GM20000 (cell line): ENCODE data around the gene SLC2A1.
"Not testable (repeated sequence)": the region's sequence is repeated elsewhere in the genome, so short reads cannot be mapped to it uniquely, and the experiment has no call there.

ENCODE experiments used
- DNase-seq: peaks from one replicate; pipeline ENCODE4 v3.0.0; 2012; ENCODE audit warnings: low spot score
- TF ChIP-seq, protein P1 (sequence below): IDR thresholded peaks from 2 replicates; pipeline ENCODE4 v1.5.1; 2012; ENCODE audit warnings: mild to moderate bottlenecking, control low read depth; ENCODE audit errors: extremely low read depth, missing control alignments

Gene SLC2A1

DNA sequence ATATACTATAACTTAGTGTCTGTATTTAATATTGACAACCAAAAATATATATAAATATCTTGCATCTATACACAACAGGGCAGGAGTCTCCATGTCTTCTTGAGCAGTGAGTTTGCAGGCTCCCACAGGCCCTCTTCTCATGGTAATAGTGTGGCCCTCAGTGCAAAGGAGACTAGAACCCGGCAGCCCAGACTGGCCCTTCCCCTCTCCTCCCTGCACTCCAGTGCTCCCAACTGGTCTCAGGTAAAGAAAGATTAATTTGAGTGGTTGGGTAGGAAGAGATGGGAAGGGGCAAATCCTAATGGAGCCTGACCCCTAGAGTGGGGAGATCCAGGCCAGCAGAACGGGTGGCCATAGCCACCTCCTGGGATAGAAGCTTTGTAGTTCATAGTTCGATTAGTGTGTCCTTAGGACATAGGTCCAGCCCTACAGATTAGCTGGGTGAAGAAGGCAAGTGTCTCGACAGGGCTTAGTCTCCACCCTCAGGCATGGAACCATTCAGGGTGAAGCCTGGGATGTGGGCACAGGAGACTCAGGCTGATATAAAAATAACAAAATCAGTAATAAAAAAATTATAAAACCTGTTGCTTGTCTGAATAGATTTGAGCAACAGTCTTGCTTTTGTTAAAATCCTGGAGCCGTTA, 32.3 kb downstream of the SLC2A1 start:
- DNase-seq = no peak
- TF ChIP-seq, protein P1, sequence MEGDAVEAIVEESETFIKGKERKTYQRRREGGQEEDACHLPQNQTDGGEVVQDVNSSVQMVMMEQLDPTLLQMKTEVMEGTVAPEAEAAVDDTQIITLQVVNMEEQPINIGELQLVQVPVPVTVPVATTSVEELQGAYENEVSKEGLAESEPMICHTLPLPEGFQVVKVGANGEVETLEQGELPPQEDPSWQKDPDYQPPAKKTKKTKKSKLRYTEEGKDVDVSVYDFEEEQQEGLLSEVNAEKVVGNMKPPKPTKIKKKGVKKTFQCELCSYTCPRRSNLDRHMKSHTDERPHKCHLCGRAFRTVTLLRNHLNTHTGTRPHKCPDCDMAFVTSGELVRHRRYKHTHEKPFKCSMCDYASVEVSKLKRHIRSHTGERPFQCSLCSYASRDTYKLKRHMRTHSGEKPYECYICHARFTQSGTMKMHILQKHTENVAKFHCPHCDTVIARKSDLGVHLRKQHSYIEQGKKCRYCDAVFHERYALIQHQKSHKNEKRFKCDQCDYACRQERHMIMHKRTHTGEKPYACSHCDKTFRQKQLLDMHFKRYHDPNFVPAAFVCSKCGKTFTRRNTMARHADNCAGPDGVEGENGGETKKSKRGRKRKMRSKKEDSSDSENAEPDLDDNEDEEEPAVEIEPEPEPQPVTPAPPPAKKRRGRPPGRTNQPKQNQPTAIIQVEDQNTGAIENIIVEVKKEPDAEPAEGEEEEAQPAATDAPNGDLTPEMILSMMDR = no peak

DNA sequence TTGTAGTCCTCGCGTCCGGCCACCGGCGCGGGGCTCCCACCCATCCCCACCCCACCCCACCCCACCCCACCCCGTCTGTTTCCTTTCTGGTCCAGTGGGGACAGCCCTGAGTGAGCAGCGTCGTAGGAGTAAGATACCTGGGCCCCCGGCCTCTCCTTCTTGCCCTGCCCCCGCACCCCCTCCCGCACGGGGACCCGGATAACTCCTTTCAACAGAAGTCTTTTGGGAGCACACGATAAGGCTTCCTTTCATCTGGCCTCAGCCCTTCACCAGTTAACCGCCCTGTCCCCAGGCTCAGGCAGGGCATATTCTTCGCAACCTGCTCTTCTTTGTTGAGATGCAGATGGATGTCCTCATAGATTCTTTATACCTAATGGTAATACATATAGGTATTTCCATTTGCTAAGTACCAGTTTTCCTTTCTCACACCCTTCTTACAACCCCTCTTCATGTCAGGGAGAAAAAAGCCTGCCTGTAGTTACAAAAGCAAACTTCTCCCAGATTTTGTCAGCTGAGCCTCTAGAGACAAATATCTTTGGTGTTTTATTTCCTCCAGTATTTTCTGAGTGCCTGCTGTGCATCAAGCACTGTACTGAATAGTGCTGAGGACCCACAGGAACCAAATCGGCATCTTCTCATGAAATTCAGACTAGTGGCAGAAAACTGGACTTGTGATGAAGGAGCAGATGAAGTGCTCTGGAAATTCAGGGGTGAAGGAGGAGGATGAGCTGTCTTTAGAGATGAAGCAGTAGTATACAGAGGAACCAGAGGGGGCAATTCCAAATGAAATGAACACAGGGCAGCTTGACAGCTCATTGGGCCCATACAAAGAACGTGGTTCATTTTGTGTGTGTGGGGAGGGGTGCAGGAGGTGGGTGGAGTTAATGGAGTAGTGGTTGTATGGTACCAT, 33.6 kb downstream of the SLC2A1 start:
- TF ChIP-seq, protein P1 = no peak
- no peak for DNase-seq

DNA sequence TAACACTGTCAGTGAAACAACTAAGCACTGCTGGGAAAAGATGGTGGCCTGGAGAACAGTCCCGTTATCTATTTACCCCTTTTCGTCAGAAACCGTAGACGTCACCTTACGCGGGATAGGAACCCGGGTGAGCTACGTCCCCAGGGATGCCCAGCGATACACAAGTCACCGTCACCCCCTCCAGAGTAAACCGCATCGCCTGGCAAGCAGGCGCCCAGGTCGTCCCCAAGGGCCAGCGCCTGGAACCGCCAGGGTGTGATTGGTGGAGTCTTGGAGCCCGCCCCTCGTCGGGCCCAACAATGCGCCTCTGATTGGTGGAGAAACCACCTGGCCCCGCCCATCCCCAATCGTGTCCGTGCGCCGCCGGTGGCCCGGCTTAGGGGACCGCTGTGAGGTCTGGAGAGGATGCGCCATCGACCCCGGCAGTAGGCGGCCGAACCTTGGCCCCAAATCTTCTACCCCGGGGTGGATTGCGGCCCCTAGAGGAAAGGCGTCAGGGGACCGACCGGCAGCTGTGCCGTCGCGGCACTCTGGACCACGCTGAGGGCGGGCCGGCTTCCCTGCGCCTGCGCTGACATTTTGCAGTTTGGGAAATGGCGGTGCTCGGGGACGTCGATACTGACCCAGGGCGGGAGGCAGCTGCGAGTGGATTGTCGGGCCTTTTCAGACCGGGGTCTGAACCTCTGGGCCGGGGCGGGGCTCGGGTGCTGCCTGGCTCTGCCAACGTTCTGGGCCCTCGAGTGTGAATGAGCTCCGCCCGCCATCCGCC, 34.4 kb downstream of the SLC2A1 start:
- TF ChIP-seq, protein P1 = no peak
- peak; percentile 95 for DNase-seq

DNA sequence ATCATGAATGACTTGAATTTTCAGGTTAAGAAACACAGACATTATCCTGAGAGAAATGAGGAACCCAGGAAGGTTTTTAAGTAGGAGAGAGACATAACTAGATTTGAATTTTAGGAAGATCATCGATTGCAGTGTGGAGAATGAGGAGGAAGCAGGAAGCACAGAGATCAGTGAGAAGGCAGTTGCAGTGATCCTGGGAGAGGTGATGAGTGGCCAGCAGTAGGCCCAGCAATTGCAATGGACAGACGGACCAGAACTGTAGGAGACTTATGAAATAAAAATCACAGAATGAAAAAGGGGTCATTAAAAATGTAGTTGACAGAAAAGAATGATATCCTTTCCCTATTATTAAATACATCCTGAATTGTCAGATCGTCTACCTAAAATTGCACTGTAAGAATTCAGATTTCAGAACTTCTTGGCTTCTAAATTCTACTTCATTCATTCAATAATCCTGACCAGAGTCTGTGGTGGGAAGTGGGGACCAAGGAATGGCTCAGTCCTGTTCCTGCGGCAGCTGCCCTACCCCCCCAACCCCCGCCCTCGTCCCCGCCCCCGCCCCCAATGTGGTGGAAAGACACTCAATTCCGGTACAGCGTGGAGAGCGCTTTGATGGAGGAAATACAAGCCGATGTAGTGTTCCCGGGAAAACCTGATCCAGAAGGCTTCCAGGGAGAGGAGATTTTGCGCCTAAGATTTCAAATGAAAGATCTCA, 35.1 kb downstream of the SLC2A1 start:
- TF ChIP-seq, protein P1 = no peak
- DNase-seq = peak; percentile 35

DNA sequence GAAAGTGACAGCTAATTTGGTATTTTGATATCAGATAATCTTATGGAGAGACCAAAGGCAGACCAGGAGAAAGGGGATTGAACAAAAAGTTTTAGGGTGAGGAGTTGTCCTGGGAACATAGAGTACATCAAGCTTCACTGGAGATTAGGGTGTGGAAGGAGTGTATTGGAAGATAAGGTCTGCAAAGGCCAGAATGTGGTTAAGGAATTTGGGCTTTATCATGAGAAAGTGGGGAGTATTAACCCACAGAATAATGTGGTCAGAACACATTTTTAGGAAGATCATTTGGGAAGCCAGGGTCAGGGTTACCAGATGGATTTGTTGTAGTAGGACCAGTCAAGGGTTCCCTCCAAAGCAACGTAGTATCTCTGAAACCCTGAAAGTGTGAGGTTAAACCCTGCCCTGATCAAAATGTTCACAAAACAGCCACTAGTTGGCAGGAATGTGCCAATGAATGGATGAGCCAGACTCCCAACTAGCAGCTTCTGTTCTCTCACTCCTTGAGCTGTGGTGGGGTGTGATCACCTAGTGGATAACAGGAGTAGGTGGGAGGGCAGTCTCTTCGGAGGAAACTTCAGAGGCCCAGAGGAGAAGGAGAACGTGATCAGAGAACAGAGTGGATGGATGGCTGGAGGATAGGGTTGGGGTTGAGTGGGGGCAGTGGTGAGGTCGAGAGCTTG, 35.8 kb downstream of the SLC2A1 start:
- TF ChIP-seq, protein P1 = peak; percentile 71
- DNase-seq = peak; percentile 87

DNA sequence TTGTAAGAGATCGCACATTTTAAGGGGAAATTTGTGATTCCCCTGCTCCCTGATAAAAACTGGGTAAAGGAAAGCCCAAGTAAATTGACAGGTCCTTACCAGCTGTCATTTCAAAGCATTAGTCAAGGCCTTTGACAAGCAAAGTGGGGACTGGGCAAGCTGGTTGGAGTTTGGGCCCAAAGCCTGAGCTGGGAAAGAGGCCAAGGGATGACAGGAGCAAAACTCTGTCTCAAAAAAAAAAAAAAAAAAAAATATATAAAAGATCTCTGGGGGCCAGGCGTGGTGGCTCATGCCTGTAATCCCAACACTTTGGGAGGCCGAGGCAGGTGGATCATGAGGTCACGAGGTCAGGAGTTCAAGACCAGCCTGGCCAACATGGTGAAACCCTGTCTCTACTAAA, 36.9 kb downstream of the SLC2A1 start:
- TF ChIP-seq, protein P1 = no peak
- no peak for DNase-seq

DNA sequence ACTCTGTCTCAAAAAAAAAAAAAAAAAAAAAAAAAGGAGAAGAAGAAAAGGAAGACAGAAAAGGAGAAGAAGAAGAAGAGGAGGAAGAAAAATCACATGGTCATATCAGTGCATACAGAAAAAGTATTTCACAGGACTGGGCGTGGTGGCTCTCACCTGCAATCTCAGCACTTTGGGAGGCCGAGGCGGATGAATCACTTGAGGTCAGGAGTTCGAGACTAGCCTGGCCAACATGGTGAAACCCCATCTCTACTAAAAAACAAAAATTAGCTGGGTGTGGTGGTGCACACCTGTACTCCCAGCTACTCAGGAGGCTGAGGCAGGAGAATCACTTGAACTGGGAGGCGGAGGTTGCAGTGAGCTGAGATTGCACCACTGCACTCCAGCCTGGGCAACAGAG, 39.0 kb downstream of the SLC2A1 start:
- DNase-seq = not testable (repeated sequence)
